Glomerular endothelial cell (primary cell): Measurements from ENCODE around the gene LTB4R2. TPM values are rescaled to one million over a fixed set of nuclear protein-coding genes. Genes with fewer than 3 reads are reported as not detected.

Experiments
- total RNA-seq: library from RNA; depleted of rRNA; stranded (reverse); fragments of >200 nt; gene quantifications from 2 replicates; pipeline ENCODE4 v1.2.3, GENCODE V29; 2015

LTB4R2 gene
- total RNA-seq, 1 donor from 2014 or later, result 8.4 TPM

Other genes starting within 250 kb of the LTB4R2 start
- gene CPNE6, start 238.6 kb upstream of the LTB4R2 start, total RNA-seq, result not detected in 2 replicates
- 6.4 and 11.4 TPM in 2 replicates for gene PCK2, start 215.8 kb upstream of the LTB4R2 start, total RNA-seq
- gene DCAF11, start 195.4 kb upstream of the LTB4R2 start, total RNA-seq, result 36.4 and 57.0 TPM in 2 replicates
- gene NRL, start 195.2 kb upstream of the LTB4R2 start, total RNA-seq, result 0.70 and 4.9 TPM in 2 replicates
- gene FITM1, start 179.5 kb upstream of the LTB4R2 start, total RNA-seq, result 0.29 TPM in 1 of 2 replicates, not detected in the other
- gene PSME1, start 173.9 kb upstream of the LTB4R2 start, total RNA-seq, result 235 and 321 TPM in 2 replicates
- gene EMC9, start 168.5 kb upstream of the LTB4R2 start, total RNA-seq, result 12.3 and 16.9 TPM in 2 replicates
- gene PSME2, start 163.5 kb upstream of the LTB4R2 start, total RNA-seq, result 101 and 165 TPM in 2 replicates
- 42.1 and 77.5 TPM in 2 replicates for gene RNF31, start 162.6 kb upstream of the LTB4R2 start, total RNA-seq
- gene IRF9, start 148.9 kb upstream of the LTB4R2 start, total RNA-seq, result 45.4 and 73.1 TPM in 2 replicates
- 46.3 and 55.0 TPM in 2 replicates for gene REC8, start 138.1 kb upstream of the LTB4R2 start, total RNA-seq
- 41.5 and 52.4 TPM in 2 replicates for gene IPO4, start 121.3 kb upstream of the LTB4R2 start, total RNA-seq
- gene TM9SF1, start 114.7 kb upstream of the LTB4R2 start, total RNA-seq, result 77.2 and 94.9 TPM in 2 replicates
- gene TSSK4, start 104.4 kb upstream of the LTB4R2 start, total RNA-seq, result not detected in 2 replicates
- gene CHMP4A, start 96.7 kb upstream of the LTB4R2 start, total RNA-seq, result 32.0 and 52.3 TPM in 2 replicates
- 10.2 and 11.2 TPM in 2 replicates for gene MDP1, start 94.1 kb upstream of the LTB4R2 start, total RNA-seq
- gene NEDD8, start 77.8 kb upstream of the LTB4R2 start, total RNA-seq, result 226 and 248 TPM in 2 replicates
- 51.6 and 94.0 TPM in 2 replicates for gene GMPR2, start 77.2 kb upstream of the LTB4R2 start, total RNA-seq
- gene TINF2, start 67.5 kb upstream of the LTB4R2 start, total RNA-seq, result 40.6 and 42.4 TPM in 2 replicates
- gene TGM1, start 47.0 kb upstream of the LTB4R2 start, total RNA-seq, result 0.64 and 2.5 TPM in 2 replicates
- gene RABGGTA, start 38.5 kb upstream of the LTB4R2 start, total RNA-seq, result 28.7 and 42.6 TPM in 2 replicates
- 18.0 and 36.1 TPM in 2 replicates for gene DHRS1, start 10.4 kb upstream of the LTB4R2 start, total RNA-seq
- gene NOP9, start 10.3 kb upstream of the LTB4R2 start, total RNA-seq, result 19.3 and 25.6 TPM in 2 replicates
- gene CIDEB, start 2.2 kb upstream of the LTB4R2 start, total RNA-seq, result 2.0 and 2.5 TPM in 2 replicates
- 5.3 and 7.9 TPM in 2 replicates for gene LTB4R, start 1.4 kb downstream of the LTB4R2 start, total RNA-seq
- 63.3 and 115 TPM in 2 replicates for gene ADCY4, start 24.9 kb downstream of the LTB4R2 start, total RNA-seq
- gene RIPK3, start 29.9 kb downstream of the LTB4R2 start, total RNA-seq, result 1.3 and 2.6 TPM in 2 replicates
- gene NFATC4, start 58.0 kb downstream of the LTB4R2 start, total RNA-seq, result 24.3 and 42.5 TPM in 2 replicates
- gene NYNRIN, start 88.9 kb downstream of the LTB4R2 start, total RNA-seq, result 8.5 and 19.8 TPM in 2 replicates
- gene CBLN3, start 119.5 kb downstream of the LTB4R2 start, total RNA-seq, result 4.7 TPM in 2 replicates
- gene KHNYN, start 119.8 kb downstream of the LTB4R2 start, total RNA-seq, result 39.8 and 57.6 TPM in 2 replicates
- gene SDR39U1, start 132.6 kb downstream of the LTB4R2 start, total RNA-seq, result 21.2 and 25.4 TPM in 2 replicates
- gene CMA1, start 198.1 kb downstream of the LTB4R2 start, total RNA-seq, result not detected in 2 replicates